ENCODE results near the gene RABGAP1L. TPM values are rescaled to one million over a fixed set of nuclear protein-coding genes. Genes with fewer than 3 reads are reported as not detected.

The RABGAP1L gene
- polyA plus RNA-seq, 3 donors: 35.2 to 75.3 (median 63.3) TPM

DNA sequence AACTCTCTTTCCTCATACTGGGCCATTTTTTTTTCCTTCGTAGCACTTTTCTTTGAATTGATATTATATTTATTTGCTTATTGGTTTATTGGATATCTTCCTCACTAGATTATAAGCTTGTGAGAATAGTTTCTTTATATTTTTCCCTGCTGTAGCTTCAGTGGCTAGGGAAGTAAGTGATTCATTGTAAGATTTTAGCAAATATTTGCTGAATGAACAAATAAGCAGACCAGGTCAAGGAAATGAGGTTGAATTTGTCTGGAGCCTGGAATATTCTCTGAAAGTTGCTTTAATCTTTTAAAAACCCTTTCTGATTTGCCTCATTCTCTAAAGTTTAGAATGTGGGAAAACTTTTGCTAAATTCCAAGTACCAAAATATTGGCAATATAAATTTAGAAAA is 80.2 kb downstream of the RABGAP1L start:
- no peak overlapping the region for H3K27ac Mint-ChIP-seq
- intact Hi-C loops (cut with micrococcal nuclease): no loop called here
- H3K4me1 Mint-ChIP-seq: no peaks in the 10 kb centered on the region
- H3K9me3 Mint-ChIP-seq: peaks cover 0 to 4% (median 1%) of the 10 kb centered on the region in 7 donors
- no peak for DNase-seq
- Histone ChIP-seq H3K36me3 (replicated peaks in 1 of 2; ENCODE audit: control insufficient read depth in 1 of 2, insufficient read depth in 2 of 2, low read length in 2 of 2) (peaks cover 15 to 32% of the 10 kb centered on the region in 2 donors), H3K4me3 (replicated peaks in 1 of 3; ENCODE audit: low read depth in 2 of 3, low read length in 3 of 3) (no peak overlapping the region), H3K4me2 (replicated peaks; ENCODE audit: extremely low read depth, low read length, poor library complexity, severe bottlenecking) (no peak overlapping the region), H3K9me3 (replicated peaks in 1 of 2; ENCODE audit: control insufficient read depth in 1 of 2, insufficient read depth in 1 of 2, low read length in 2 of 2) (no peaks in the 10 kb centered on the region), H3K79me2 (ENCODE audit: insufficient read depth, low read length) (no peaks in the 10 kb centered on the region), H4K20me1 (ENCODE audit: insufficient read depth, low read length) (no peaks in the 10 kb centered on the region), H3K9ac (ENCODE audit: insufficient read depth, low read length, poor library complexity, severe bottlenecking) (no peak overlapping the region), H3K27me3 (ENCODE audit: control insufficient read depth in 2 of 2, insufficient read depth in 2 of 2, low read length in 2 of 2) (no peaks in the 10 kb centered on the region), H2AFZ (ENCODE audit: insufficient read depth, low read depth, low read length, poor library complexity, severe bottlenecking) (no peak overlapping the region), H3K27ac (ENCODE audit: low read depth in 1 of 2, low read length in 2 of 2) (no peak overlapping the region), H3K4me1 (ENCODE audit: control insufficient read depth in 1 of 2, insufficient read depth in 2 of 2, low read length in 2 of 2) (no peaks in the 10 kb centered on the region)
- H3K27me3 Mint-ChIP-seq (ENCODE audit: low read depth in 3 of 3): no peaks in the 10 kb centered on the region
- no CpG with 5 or more reads among the region's 1 CpG for WGBS (ENCODE audit: insufficient coverage)
- peaks cover 33 to 39% of the 10 kb centered on the region in 2 donors for H3K36me3 Mint-ChIP-seq
- no peak overlapping the region for H3K4me3 Mint-ChIP-seq
- TF ChIP-seq, protein P1, sequence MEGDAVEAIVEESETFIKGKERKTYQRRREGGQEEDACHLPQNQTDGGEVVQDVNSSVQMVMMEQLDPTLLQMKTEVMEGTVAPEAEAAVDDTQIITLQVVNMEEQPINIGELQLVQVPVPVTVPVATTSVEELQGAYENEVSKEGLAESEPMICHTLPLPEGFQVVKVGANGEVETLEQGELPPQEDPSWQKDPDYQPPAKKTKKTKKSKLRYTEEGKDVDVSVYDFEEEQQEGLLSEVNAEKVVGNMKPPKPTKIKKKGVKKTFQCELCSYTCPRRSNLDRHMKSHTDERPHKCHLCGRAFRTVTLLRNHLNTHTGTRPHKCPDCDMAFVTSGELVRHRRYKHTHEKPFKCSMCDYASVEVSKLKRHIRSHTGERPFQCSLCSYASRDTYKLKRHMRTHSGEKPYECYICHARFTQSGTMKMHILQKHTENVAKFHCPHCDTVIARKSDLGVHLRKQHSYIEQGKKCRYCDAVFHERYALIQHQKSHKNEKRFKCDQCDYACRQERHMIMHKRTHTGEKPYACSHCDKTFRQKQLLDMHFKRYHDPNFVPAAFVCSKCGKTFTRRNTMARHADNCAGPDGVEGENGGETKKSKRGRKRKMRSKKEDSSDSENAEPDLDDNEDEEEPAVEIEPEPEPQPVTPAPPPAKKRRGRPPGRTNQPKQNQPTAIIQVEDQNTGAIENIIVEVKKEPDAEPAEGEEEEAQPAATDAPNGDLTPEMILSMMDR (IDR thresholded peaks at IDR 0.05): no peak

DNA sequence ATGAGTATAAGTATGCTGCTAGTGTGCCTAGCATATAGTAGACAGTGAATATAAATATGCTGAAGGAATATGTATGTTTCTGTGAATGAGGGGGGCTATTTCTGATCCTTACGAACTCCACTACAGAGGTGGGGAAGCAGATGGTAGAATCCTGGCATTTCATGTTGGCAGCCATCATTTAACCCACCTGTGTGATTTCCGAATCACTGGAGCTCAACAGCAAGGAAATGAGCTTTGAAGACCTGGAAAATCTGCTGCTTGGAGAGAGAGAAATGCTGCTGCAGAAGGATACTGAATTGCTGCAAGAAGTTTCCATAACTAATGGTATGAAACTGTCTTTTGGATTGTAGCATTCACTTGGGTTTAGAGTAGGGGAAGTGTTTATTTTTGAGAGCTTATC is 83.5 kb downstream of the RABGAP1L start:
- Histone ChIP-seq H2AFZ (ENCODE audit: insufficient read depth, low read depth, low read length, poor library complexity, severe bottlenecking) (no peak overlapping the region), H3K9ac (ENCODE audit: insufficient read depth, low read length, poor library complexity, severe bottlenecking) (no peak overlapping the region), H3K27ac (ENCODE audit: low read depth in 1 of 2, low read length in 2 of 2) (no peak overlapping the region), H4K20me1 (ENCODE audit: insufficient read depth, low read length) (no peaks in the 10 kb centered on the region), H3K9me3 (replicated peaks in 1 of 2; ENCODE audit: control insufficient read depth in 1 of 2, insufficient read depth in 1 of 2, low read length in 2 of 2) (no peaks in the 10 kb centered on the region), H3K4me3 (replicated peaks in 1 of 3; ENCODE audit: low read depth in 2 of 3, low read length in 3 of 3) (no peak overlapping the region), H3K4me2 (replicated peaks; ENCODE audit: extremely low read depth, low read length, poor library complexity, severe bottlenecking) (no peak overlapping the region), H3K36me3 (replicated peaks in 1 of 2; ENCODE audit: control insufficient read depth in 1 of 2, insufficient read depth in 2 of 2, low read length in 2 of 2) (peaks cover 19 to 45% of the 10 kb centered on the region in 2 donors), H3K27me3 (ENCODE audit: control insufficient read depth in 2 of 2, insufficient read depth in 2 of 2, low read length in 2 of 2) (no peaks in the 10 kb centered on the region), H3K4me1 (ENCODE audit: control insufficient read depth in 1 of 2, insufficient read depth in 2 of 2, low read length in 2 of 2) (no peaks in the 10 kb centered on the region), H3K79me2 (ENCODE audit: insufficient read depth, low read length) (no peaks in the 10 kb centered on the region)
- peaks cover 0 to 4% (median 0%) of the 10 kb centered on the region in 7 donors for H3K9me3 Mint-ChIP-seq
- H3K4me1 Mint-ChIP-seq: no peaks in the 10 kb centered on the region
- 100% methylated on average over 2 of the region's 2 CpGs for WGBS (ENCODE audit: insufficient coverage)
- peaks cover 44 to 59% of the 10 kb centered on the region in 2 donors for H3K36me3 Mint-ChIP-seq
- DNase-seq: no peak
- H3K27ac Mint-ChIP-seq: no peak overlapping the region
- H3K27me3 Mint-ChIP-seq (ENCODE audit: low read depth in 3 of 3): no peaks in the 10 kb centered on the region
- intact Hi-C loops (cut with micrococcal nuclease): no loop called here
- H3K4me3 Mint-ChIP-seq: no peak overlapping the region
- TF ChIP-seq, protein P1 (IDR thresholded peaks at IDR 0.05): no peak

Data from CD14-positive monocyte (primary cell).